Hepatocyte (in vitro differentiated cells): ENCODE results near the gene MED9. TPM values are rescaled to one million over a fixed set of nuclear protein-coding genes. Genes with fewer than 3 reads are reported as not detected.

Source experiments
- DNase-seq: peaks from one replicate; pipeline ENCODE4 v3.0.0-alpha.2; 2016; ENCODE audit warnings: low spot score
- H2AFZ ChIP-seq: fragments of 200-600 bp; sonication (generic); 2 replicates; pipeline ENCODE4 v1.6.0; 2016; ENCODE audit warnings: antibody characterized with exemption, mild to moderate bottlenecking
- H3K27ac ChIP-seq: fragments of 200-600 bp; sonication (generic); 2 replicates; pipeline ENCODE4 v1.5.1; 2016; ENCODE audit warnings: mild to moderate bottlenecking
- H3K27me3 ChIP-seq: fragments of 200-600 bp; sonication (generic); 2 replicates; pipeline ENCODE4 v1.6.1; 2016
- H3K36me3 ChIP-seq: fragments of 200-600 bp; sonication (generic); replicated peaks from 2 replicates; pipeline ENCODE4 v1.5.1; 2016; ENCODE audit warnings: low read depth; ENCODE audit not compliant: insufficient read depth
- H3K4me1 ChIP-seq: fragments of 200-600 bp; sonication (generic); 2 replicates; pipeline ENCODE4 v1.5.1; 2016; ENCODE audit warnings: mild to moderate bottlenecking, moderate library complexity; ENCODE audit not compliant: insufficient read depth
- H3K4me2 ChIP-seq: fragments of 200-600 bp; sonication (generic); 2 replicates; pipeline ENCODE4 v1.6.0; 2016
- H3K4me3 ChIP-seq: fragments of 200-600 bp; sonication (generic); 2 replicates; pipeline ENCODE4 v1.5.1; 2016; ENCODE audit warnings: mild to moderate bottlenecking
- H3K79me2 ChIP-seq: fragments of 200-600 bp; sonication (generic); 2 replicates; pipeline ENCODE4 v1.6.0; 2017; ENCODE audit warnings: mild to moderate bottlenecking
- H3K9me2 ChIP-seq: fragments of 200-600 bp; sonication (generic); replicated peaks from 2 replicates; pipeline ENCODE4 v1.6.0; 2017; ENCODE audit warnings: mild to moderate bottlenecking; ENCODE audit not compliant: insufficient read depth
- H3K9me3 ChIP-seq: fragments of 200-600 bp; sonication (generic); 2 replicates; pipeline ENCODE4 v1.5.1; 2016; ENCODE audit warnings: low read depth, mild to moderate bottlenecking
- H4K20me1 ChIP-seq: fragments of 200-600 bp; sonication (generic); 2 replicates; pipeline ENCODE4 v1.6.0; 2016; ENCODE audit warnings: mild to moderate bottlenecking; ENCODE audit not compliant: insufficient read depth, poor library complexity, severe bottlenecking
- EZH2 ChIP-seq: fragments of 200-600 bp; sonication (generic); IDR thresholded peaks from 2 replicates; pipeline ENCODE4 v1.6.1; 2016; ENCODE audit warnings: antibody characterized with exemption, mild to moderate bottlenecking, borderline replicate concordance
- EZH2phosphoT487 ChIP-seq: fragments of 200-600 bp; sonication (generic); IDR thresholded peaks from one replicate; pipeline ENCODE4 v1.6.1; 2018; ENCODE audit warnings: antibody characterized with exemption, mild to moderate bottlenecking, low read depth, moderate library complexity; ENCODE audit not compliant: unreplicated experiment, severe bottlenecking
- WGBS: methylation state at CpG from one replicate; pipeline ENCODE4 v1.1.6; 2016; ENCODE audit warnings: low lambda C conversion rate; ENCODE audit errors: missing lambda C conversion rate; 5-methylcytosine and 5-hydroxymethylcytosine counted together
- polyA plus RNA-seq: library from polyadenylated mRNA; unstranded; fragments of >200 nt; fragmentation: Nextera tagmentation; extraction: Ambion mirVana; gene quantifications from 2 replicates; pipeline ENCODE4 v1.2.1, GENCODE V29; 2016
- total RNA-seq: library from RNA; depleted of rRNA; stranded (reverse); fragments of >200 nt; gene quantifications from 2 replicates; pipeline ENCODE4 v1.2.3, GENCODE V29; 2014
- TF ChIP-seq, protein P1 (sequence below): fragments of 200-600 bp; sonication (generic); IDR thresholded peaks from 2 replicates; pipeline ENCODE4 v1.5.1; 2016; ENCODE audit warnings: antibody characterized with exemption, mild to moderate bottlenecking; ENCODE audit not compliant: poor library complexity

The MED9 gene
- total and polyA plus RNA-seq, 2 experiments from 2014 or later: 17.1 to 17.3 TPM

DNA sequence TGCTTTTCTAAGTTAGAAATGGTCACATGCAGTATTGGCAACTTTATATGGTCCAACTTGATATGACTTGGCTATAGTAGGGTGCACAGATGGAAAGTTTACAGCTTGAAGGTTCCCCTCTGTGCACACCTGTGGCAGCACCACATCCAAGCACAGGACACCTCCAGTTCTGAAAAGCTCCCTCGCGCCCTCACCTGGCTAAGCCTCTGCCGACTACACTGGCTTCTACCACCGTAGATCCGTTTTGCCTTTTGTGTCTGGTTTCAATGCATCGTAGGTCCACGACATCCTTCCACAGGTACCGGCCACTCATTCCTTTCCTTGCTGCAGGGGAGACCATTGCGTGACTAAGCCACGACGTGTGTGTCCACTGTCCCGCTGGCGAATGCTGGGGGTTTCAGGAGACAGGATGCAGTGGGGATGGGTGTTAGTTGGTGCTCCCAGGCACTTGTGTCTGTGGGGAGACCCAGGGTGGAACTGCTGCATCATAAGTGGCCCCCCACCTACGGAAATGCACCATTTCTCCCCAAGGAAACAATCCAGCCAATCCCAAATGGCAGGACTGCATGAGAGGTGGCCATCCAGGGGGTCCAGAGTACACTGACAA lies 24.3 kb downstream of the MED9 start:
- WGBS: 49% methylated on average over 14 of the region's 14 CpGs
- Histone ChIP-seq H3K27me3 (no peaks in the 10 kb centered on the region), H3K27ac (no peak overlapping the region), H3K4me2 (no peak overlapping the region), H3K9me2 (no peaks in the 10 kb centered on the region), H4K20me1 (no peaks in the 10 kb centered on the region), H3K9me3 (no peaks in the 10 kb centered on the region), H3K4me1 (peaks cover 4% of the 10 kb centered on the region), H3K4me3 (no peak overlapping the region), H3K36me3 (no peaks in the 10 kb centered on the region), H2AFZ (no peak overlapping the region), H3K79me2 (no peaks in the 10 kb centered on the region)
- DNase-seq: peak; percentile 54
- TF ChIP-seq, protein P1, sequence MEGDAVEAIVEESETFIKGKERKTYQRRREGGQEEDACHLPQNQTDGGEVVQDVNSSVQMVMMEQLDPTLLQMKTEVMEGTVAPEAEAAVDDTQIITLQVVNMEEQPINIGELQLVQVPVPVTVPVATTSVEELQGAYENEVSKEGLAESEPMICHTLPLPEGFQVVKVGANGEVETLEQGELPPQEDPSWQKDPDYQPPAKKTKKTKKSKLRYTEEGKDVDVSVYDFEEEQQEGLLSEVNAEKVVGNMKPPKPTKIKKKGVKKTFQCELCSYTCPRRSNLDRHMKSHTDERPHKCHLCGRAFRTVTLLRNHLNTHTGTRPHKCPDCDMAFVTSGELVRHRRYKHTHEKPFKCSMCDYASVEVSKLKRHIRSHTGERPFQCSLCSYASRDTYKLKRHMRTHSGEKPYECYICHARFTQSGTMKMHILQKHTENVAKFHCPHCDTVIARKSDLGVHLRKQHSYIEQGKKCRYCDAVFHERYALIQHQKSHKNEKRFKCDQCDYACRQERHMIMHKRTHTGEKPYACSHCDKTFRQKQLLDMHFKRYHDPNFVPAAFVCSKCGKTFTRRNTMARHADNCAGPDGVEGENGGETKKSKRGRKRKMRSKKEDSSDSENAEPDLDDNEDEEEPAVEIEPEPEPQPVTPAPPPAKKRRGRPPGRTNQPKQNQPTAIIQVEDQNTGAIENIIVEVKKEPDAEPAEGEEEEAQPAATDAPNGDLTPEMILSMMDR: peak; percentile 30
- TF ChIP-seq EZH2phosphoT487: no peak

DNA sequence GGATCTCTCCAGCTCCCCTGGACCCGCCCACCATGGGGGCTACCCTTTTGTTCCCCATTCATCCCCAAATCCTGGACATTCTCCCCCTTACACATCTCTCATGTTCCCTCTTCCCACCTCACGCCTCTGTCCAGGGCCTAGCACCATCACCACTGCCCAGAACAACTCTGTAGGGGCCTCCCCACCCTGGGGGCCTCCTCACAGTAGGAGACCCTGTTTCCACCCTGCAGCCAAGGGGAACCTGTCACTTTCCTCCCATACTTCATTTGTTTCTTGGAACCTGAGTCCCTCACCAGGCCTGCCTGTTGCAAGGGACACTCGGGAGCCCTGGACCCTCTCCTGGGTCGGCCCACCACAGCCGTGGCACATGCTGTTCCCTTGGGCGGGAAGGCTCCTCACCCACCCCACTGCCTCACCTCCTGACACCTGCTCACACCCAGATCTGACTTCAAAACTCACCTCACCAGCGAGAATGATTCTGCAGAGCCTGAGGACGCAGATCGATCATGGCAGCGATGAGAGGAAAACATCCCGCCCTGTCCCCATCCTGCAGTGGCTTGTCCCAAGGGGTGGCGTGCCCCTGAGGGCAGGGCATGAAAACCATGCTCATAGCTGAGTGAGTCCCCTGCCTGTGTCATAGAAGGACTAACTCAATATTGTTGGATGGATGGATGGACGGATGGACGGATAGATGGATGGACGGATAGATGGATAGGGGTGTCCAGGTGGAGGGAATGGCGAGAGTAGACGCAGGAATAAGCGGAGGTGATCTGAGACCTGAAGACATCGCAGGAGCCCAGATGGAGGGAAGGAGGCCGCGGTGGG lies 26.2 kb downstream of the MED9 start:
- no peak overlapping the region for H3K27ac ChIP-seq
- WGBS: 93% methylated on average over 21 of the region's 21 CpGs

DNA sequence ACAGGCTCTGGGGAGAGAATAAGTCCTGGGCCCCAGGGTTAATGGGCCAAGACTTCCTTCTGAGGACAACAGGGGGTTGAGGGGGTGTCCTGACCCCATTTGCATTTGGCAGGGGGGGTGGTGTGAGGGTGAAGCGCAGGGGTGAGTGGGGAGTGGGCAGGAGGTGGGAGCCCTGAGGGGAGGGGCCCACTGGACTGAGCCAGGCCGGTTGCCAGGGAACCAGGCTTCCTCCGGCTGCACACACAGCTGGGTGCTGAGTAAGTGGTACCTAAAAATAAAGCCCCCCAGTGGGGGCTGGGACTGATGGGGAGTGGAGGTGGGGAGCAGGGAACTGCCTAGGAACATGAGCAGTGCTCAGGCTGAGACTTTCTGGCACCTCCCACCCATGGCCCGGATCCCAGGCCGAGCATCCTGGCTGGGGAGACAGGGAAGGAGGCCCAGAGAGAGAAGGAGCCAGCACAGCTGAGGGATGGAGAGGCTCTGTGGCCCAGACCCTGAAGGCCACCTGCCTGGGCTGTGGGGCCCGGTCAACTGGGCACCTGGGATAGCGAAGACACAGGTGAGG lies 26.8 kb downstream of the MED9 start:
- Histone ChIP-seq H3K9me3 (no peaks in the 10 kb centered on the region), H4K20me1 (no peaks in the 10 kb centered on the region), H3K4me1 (no peaks in the 10 kb centered on the region), H3K4me3 (no peak overlapping the region), H3K4me2 (no peak overlapping the region), H3K9me2 (no peaks in the 10 kb centered on the region), H2AFZ (no peak overlapping the region), H3K27me3 (no peaks in the 10 kb centered on the region), H3K27ac (no peak overlapping the region), H3K36me3 (no peaks in the 10 kb centered on the region), H3K79me2 (no peaks in the 10 kb centered on the region)
- no peak for DNase-seq
- WGBS: 81% methylated on average over 6 of the region's 7 CpGs
- no peak for TF ChIP-seq EZH2
- TF ChIP-seq, protein P1: no peak
- no peak for TF ChIP-seq EZH2phosphoT487

More for the DNA sequence above, 26.2 kb downstream of the MED9 start:
- H3K4me2 ChIP-seq: no peak overlapping the region
- H3K27me3 ChIP-seq: no peaks in the 10 kb centered on the region
- no peak for DNase-seq
- no peaks in the 10 kb centered on the region for H3K79me2 ChIP-seq
- no peak overlapping the region for H3K4me3 ChIP-seq
- no peak overlapping the region for H2AFZ ChIP-seq
- TF ChIP-seq EZH2 (no peak), EZH2phosphoT487 (no peak)
- TF ChIP-seq, protein P1: no peak
- H3K36me3 ChIP-seq: no peaks in the 10 kb centered on the region
- H3K4me1 ChIP-seq: no peaks in the 10 kb centered on the region
- H3K9me2 ChIP-seq: no peaks in the 10 kb centered on the region
- H4K20me1 ChIP-seq: no peaks in the 10 kb centered on the region
- H3K9me3 ChIP-seq: no peaks in the 10 kb centered on the region
